Liver (tissue), 9 donors: Measurements from ENCODE around the gene CDH18. TPM values are rescaled to one million over a fixed set of nuclear protein-coding genes. Genes with fewer than 3 reads are reported as not detected.

Source experiments
- DNase-seq: peaks from one replicate; pipeline ENCODE4 v3.0.0-alpha.2; 2017; ENCODE audit warnings: low spot score
- H3K27ac ChIP-seq, 2 donors: one replicate each; pipeline ENCODE4 v1.7.0; 2013; ENCODE audit warnings: inconsistent platforms in 2 of 2, low read length in 2 of 2, control low read depth in 1 of 2, low read depth in 1 of 2, mild to moderate bottlenecking in 1 of 2
- H3K27me3 ChIP-seq, 4 donors: one replicate each; pipeline versions ENCODE4 v1.6.1 to v1.7.0; 2013; ENCODE audit warnings: low read length in 3 of 4, inconsistent platforms in 1 of 4, mild to moderate bottlenecking in 1 of 4, moderate library complexity in 1 of 4; ENCODE audit not compliant: control insufficient read depth in 4 of 4, insufficient read depth in 4 of 4
- H3K36me3 ChIP-seq, 4 donors: one replicate each; pipeline versions ENCODE4 v1.6.1 to v1.7.0; 2013; ENCODE audit warnings: low read length in 3 of 4, mild to moderate bottlenecking in 3 of 4, low read depth in 1 of 4, moderate library complexity in 1 of 4; ENCODE audit not compliant: control insufficient read depth in 4 of 4, insufficient read depth in 3 of 4
- H3K4me1 ChIP-seq, 4 donors: one replicate each; pipeline versions ENCODE4 v1.6.1 to v1.7.0; 2013; ENCODE audit warnings: low read length in 3 of 4, mild to moderate bottlenecking in 3 of 4, moderate library complexity in 1 of 4; ENCODE audit not compliant: control insufficient read depth in 4 of 4, insufficient read depth in 4 of 4
- H3K4me3 ChIP-seq, 3 donors: one replicate each; pipeline versions ENCODE4 v1.6.1 to v1.7.0; 2013; ENCODE audit warnings: low read length in 3 of 3, control low read depth in 1 of 3, low read depth in 1 of 3, mild to moderate bottlenecking in 1 of 3
- H3K9ac ChIP-seq, 2 donors: one replicate each; pipeline ENCODE4 v1.7.0; 2013; ENCODE audit warnings: low read length in 2 of 2, mild to moderate bottlenecking in 2 of 2, moderate library complexity in 2 of 2, control low read depth in 1 of 2, low read depth in 1 of 2
- H3K9me3 ChIP-seq, 4 donors: one replicate each; pipeline versions ENCODE4 v1.6.1 to v1.7.0; 2013; ENCODE audit warnings: low read length in 3 of 4; ENCODE audit not compliant: control insufficient read depth in 4 of 4
- ATF3 ChIP-seq: IDR thresholded peaks from 2 replicates; pipeline ENCODE4 v1.6.1; 2016; ENCODE audit warnings: antibody characterized with exemption
- CTCF ChIP-seq: fragments of 150-350 bp; IDR thresholded peaks from 2 replicates; pipeline ENCODE4 v1.5.1; 2017; ENCODE audit warnings: improper control_type of control experiment, low read depth, low read length; ENCODE audit not compliant: missing input control
- EGR1 ChIP-seq, 2 donors: IDR thresholded peaks; 2 replicates each; pipeline ENCODE4 v1.6.1; 2016 to 2018; ENCODE audit warnings: antibody characterized with exemption in 2 of 2, low read depth in 2 of 2
- GABPA ChIP-seq, 2 donors: IDR thresholded peaks in 1 of 2; conservative IDR thresholded peaks in 1 of 2; 2 replicates each; pipeline ENCODE4 v1.6.1; 2016; ENCODE audit warnings: antibody characterized with exemption in 2 of 2, mild to moderate bottlenecking in 1 of 2, moderate library complexity in 1 of 2
- HNF4A ChIP-seq, 2 donors: conservative IDR thresholded peaks; 2 replicates each; pipeline ENCODE4 v1.6.1; 2016; ENCODE audit warnings: antibody characterized with exemption in 2 of 2, mild to moderate bottlenecking in 2 of 2
- JUND ChIP-seq, 2 donors: IDR thresholded peaks; 2 replicates each; pipeline ENCODE4 v1.6.1; 2016; ENCODE audit warnings: antibody characterized with exemption in 2 of 2
- MAX ChIP-seq: IDR thresholded peaks from 2 replicates; pipeline ENCODE4 v1.6.1; 2016; ENCODE audit warnings: antibody characterized with exemption
- NR2F2 ChIP-seq: IDR thresholded peaks from 2 replicates; pipeline ENCODE4 v1.6.1; 2016; ENCODE audit warnings: antibody characterized with exemption
- RAD21 ChIP-seq, 2 donors: IDR thresholded peaks; 2 replicates each; pipeline ENCODE4 v1.6.1; 2016; ENCODE audit warnings: antibody characterized with exemption in 2 of 2, mild to moderate bottlenecking in 2 of 2
- REST ChIP-seq: IDR thresholded peaks from 2 replicates; pipeline ENCODE4 v1.6.1; 2016; ENCODE audit warnings: antibody characterized with exemption, mild to moderate bottlenecking
- SP1 ChIP-seq: IDR thresholded peaks from 2 replicates; pipeline ENCODE4 v1.6.1; 2018; ENCODE audit warnings: antibody characterized with exemption, mild to moderate bottlenecking
- TAF1 ChIP-seq: conservative IDR thresholded peaks from 2 replicates; pipeline ENCODE4 v1.6.1; 2016; ENCODE audit warnings: antibody characterized with exemption, mild to moderate bottlenecking
- YY1 ChIP-seq: IDR thresholded peaks from 2 replicates; pipeline ENCODE4 v1.6.1; 2016; ENCODE audit warnings: antibody characterized with exemption, mild to moderate bottlenecking
- ZBTB33 ChIP-seq: IDR thresholded peaks from 2 replicates; pipeline ENCODE4 v1.6.1; 2016; ENCODE audit warnings: antibody characterized with exemption
- WGBS: extraction: QIAGEN DNeasy Blood & Tissue Kit; methylation state at CpG from one replicate; pipeline ENCODE4 v1.1.7; 2013; 5-methylcytosine and 5-hydroxymethylcytosine counted together
- polyA plus RNA-seq, 2 donors: library from polyadenylated mRNA; stranded (reverse) in 1 of 2; unstranded in 1 of 2; fragments of 200-250 nt in 1 of 2; fragments of >200 nt in 1 of 2; fragmentation: Nextera tagmentation in 1 of 2; extraction: Ambion mirVana in 1 of 2; gene quantifications; one replicate each; pipeline versions ENCODE4 v1.2.1 to v1.2.3, GENCODE V29; 2013 to 2015
- total RNA-seq, 2 donors: library from RNA; depleted of rRNA; stranded (reverse); fragments of >200 nt; gene quantifications; one replicate each; pipeline ENCODE4 v1.2.3, GENCODE V29; 2014
- donor health status: healthy.
- donor health status: healthy.
- donor health status: healthy.
- donor health status: healthy.
- donor health status: healthy.

Gene CDH18
- total and polyA plus RNA-seq, 4 donors, result 0.19 TPM; not detected in 3

GRCh38 chr5:19547640-19548039 lies 440.4 kb downstream of the CDH18 start (continued):
- no peak for TF ChIP-seq TAF1
- no peak for TF ChIP-seq YY1
- no peak for TF ChIP-seq EGR1 (IDR thresholded peaks at IDR 0.05; ENCODE audit: low read depth in 2 of 2)
- TF ChIP-seq NR2F2, result no peak
- no peak for TF ChIP-seq RAD21 (IDR thresholded peaks at IDR 0.05)
- no peak for TF ChIP-seq MAX

- H3K36me3 ChIP-seq, result no peaks in the 10 kb centered on the region
- H3K27me3 ChIP-seq, result no peaks in the 10 kb centered on the region
- no peak overlapping the region for H3K9ac ChIP-seq
- no peak overlapping the region for H3K27ac ChIP-seq
- no peak for TF ChIP-seq ZBTB33
- TF ChIP-seq EGR1 (IDR thresholded peaks at IDR 0.05; ENCODE audit: low read depth in 2 of 2), result no peak
- TF ChIP-seq REST, result no peak
- TF ChIP-seq NR2F2, result no peak
- no peak for TF ChIP-seq RAD21 (IDR thresholded peaks at IDR 0.05)
- WGBS, result 55% methylated on average over 1 of the region's 1 CpG
- H3K4me1 ChIP-seq, result no peaks in the 10 kb centered on the region
- no peak overlapping the region for H3K4me3 ChIP-seq
- DNase-seq, result no peak
- H3K9me3 ChIP-seq, result no peaks in the 10 kb centered on the region
Measured at GRCh38 chr5:19546521-19546920, 441.5 kb downstream of the CDH18 start.

GRCh38 chr5:19538607-19539006 lies 449.4 kb downstream of the CDH18 start:
- no peak for DNase-seq
- 75% methylated on average over 2 of the region's 2 CpGs for WGBS
- Histone ChIP-seq H3K4me1 (no peaks in the 10 kb centered on the region), H3K9ac (no peak overlapping the region), H3K9me3 (no peaks in the 10 kb centered on the region), H3K4me3 (no peak overlapping the region), H3K36me3 (no peaks in the 10 kb centered on the region), H3K27ac (no peak overlapping the region), H3K27me3 (no peaks in the 10 kb centered on the region)
- no peak for TF ChIP-seq HNF4A (conservative IDR thresholded peaks at IDR 0.05)

- DNase-seq, result no peak
- no peaks in the 10 kb centered on the region for H3K9me3 ChIP-seq
Measured at GRCh38 chr5:19536387-19536786, 451.6 kb downstream of the CDH18 start.

More at GRCh38 chr5:19536387-19536786, 451.6 kb downstream of the CDH18 start:
- H3K27ac ChIP-seq, result no peak overlapping the region
- no peaks in the 10 kb centered on the region for H3K36me3 ChIP-seq
- no peak overlapping the region for H3K9ac ChIP-seq
- 73% methylated on average over 4 of the region's 4 CpGs for WGBS
- no peak overlapping the region for H3K4me3 ChIP-seq
- H3K27me3 ChIP-seq, result no peaks in the 10 kb centered on the region
- no peaks in the 10 kb centered on the region for H3K4me1 ChIP-seq
- TF ChIP-seq JUND (IDR thresholded peaks at IDR 0.05) (no peak), RAD21 (IDR thresholded peaks at IDR 0.05) (no peak), ATF3 (no peak), SP1 (no peak), REST (no peak), GABPA (IDR thresholded peaks at IDR 0.05 in 1 of 2, conservative IDR thresholded peaks at IDR 0.05 in 1 of 2) (no peak), CTCF (no peak), YY1 (no peak)
